Right lobe of liver (tissue), 6 donors: ENCODE results near the gene NUMB. TPM values are rescaled to one million over a fixed set of nuclear protein-coding genes. Genes with fewer than 3 reads are reported as not detected.

Experiments used
- ATAC-seq, 4 donors: fragments of 200-7000 bp; cut with Tn5 transposase; one replicate each; pipeline ENCODE4 v1.9.1; 2020; ENCODE audit warnings: mild to moderate bottlenecking in 4 of 4, moderate library complexity in 4 of 4
- DNase-seq, 3 donors: peaks; one replicate each; pipeline ENCODE4 v3.0.0-alpha.2; 2020
- H3K27ac ChIP-seq, 3 donors: fragments of 200-600 bp; one replicate each; pipeline ENCODE4 v1.8.0; 2022
- H3K27me3 ChIP-seq, 2 donors: fragments of 200-600 bp; one replicate each; pipeline ENCODE4 v1.8.0; 2022
- H3K36me3 ChIP-seq, 4 donors: fragments of 200-600 bp; sonication (generic) in 1 of 4; one replicate each; pipeline versions ENCODE4 v1.5.1 to v1.8.0; 2017 to 2022; ENCODE audit warnings: control low read depth in 1 of 4
- H3K4me1 ChIP-seq, 4 donors: fragments of 200-600 bp; sonication (generic) in 1 of 4; one replicate each; pipeline versions ENCODE4 v1.5.1 to v1.8.0; 2017 to 2022; ENCODE audit warnings: control low read depth in 1 of 4
- H3K4me3 ChIP-seq, 3 donors: fragments of 200-600 bp; one replicate each; pipeline ENCODE4 v1.8.0; 2022
- H3K9me3 ChIP-seq, 4 donors: fragments of 200-600 bp; sonication (generic) in 1 of 4; one replicate each; pipeline versions ENCODE4 v1.5.1 to v1.8.0; 2017 to 2022; ENCODE audit warnings: control low read depth in 1 of 4
- POLR2A ChIP-seq: fragments of 450-650 bp; IDR thresholded peaks from one replicate; pipeline ENCODE4 v1.6.1; 2017; ENCODE audit warnings: antibody characterized with exemption, mild to moderate bottlenecking
- WGBS: methylation state at CpG from one replicate; pipeline ENCODE4 v1.1.6; 2018; ENCODE audit warnings: low coverage, low lambda C conversion rate; ENCODE audit not compliant: insufficient coverage; ENCODE audit errors: missing lambda C conversion rate; 5-methylcytosine and 5-hydroxymethylcytosine counted together
- intact Hi-C, 2 donors: fragments of 100-400 bp; cut with DNase I; formaldehyde crosslinking; loops; one replicate each; pipeline versions ENCODE4 v1.11.2 to v1.14.1; 2022
- total RNA-seq, 6 experiments: library from RNA; depleted of rRNA in 2 of 6; stranded (reverse); fragments of >200 nt in 2 of 6; fragmentation: NEBNext Ultra II Directional in 3 of 6; extraction: Animal tissue kit (Norgen Biotek cat#: 25700) in 3 of 6; gene quantifications; one replicate each; pipeline versions ENCODE4 v1.1.0 to v1.2.4, GENCODE V29; 2016 to 2023
- TF ChIP-seq, protein P1 (sequence below), 4 donors: fragments of 200-600 bp in 3 of 4; fragments of 450-650 bp in 1 of 4; IDR thresholded peaks; one replicate each; pipeline versions ENCODE4 v1.5.1 to v1.8.0; 2016 to 2022; ENCODE audit warnings: antibody characterized with exemption in 4 of 4, mild to moderate bottlenecking in 2 of 4
- donor health status: DM: no; HTN: yes; CAD: no.
- donor health status: DM: no; HTN: no; CAD: no.
- donor health status: DM: no; HTN: no; CAD: no.
- donor health status: DM: no; HTN: yes; CAD: no.
- donor health status: DM: no; HTN: yes; CAD: no.

The NUMB gene
- total RNA-seq, 6 experiments from 2014 or later, result 28.3 to 48.4 (median 43.7) TPM

DNA sequence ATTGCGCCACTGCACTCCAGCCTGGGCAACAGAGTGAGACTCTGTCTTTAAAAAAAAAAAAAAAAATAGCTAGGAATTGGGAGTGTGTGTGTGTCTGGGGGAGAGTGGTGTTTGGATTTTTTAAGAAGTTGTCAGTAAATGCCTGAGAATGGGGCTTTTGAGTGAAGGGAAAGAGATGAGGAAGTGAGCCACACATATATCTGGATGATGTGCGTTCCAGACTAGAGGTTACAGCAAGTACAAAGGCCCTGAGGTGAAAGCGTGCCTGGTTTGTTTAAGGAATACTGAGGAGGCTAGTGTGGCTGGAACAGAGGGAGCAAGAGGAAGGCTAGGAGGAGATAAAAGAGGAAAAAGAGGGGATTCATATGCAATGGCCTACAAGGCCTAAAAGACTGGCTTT lies 151.1 kb downstream of the NUMB start:
- Histone ChIP-seq H3K9me3 (no peaks in the 10 kb centered on the region), H3K27ac (no peak overlapping the region), H3K27me3 (no peaks in the 10 kb centered on the region), H3K36me3 (no peaks in the 10 kb centered on the region), H3K4me1 (peaks cover 0 to 7% (median 0%) of the 10 kb centered on the region in 4 donors), H3K4me3 (no peak overlapping the region)
- intact Hi-C loops, result no loop called here
- ATAC-seq (no peak), DNase-seq (no peak)
- WGBS, result 88% methylated on average over 3 of the region's 3 CpGs
- TF ChIP-seq, protein P1, sequence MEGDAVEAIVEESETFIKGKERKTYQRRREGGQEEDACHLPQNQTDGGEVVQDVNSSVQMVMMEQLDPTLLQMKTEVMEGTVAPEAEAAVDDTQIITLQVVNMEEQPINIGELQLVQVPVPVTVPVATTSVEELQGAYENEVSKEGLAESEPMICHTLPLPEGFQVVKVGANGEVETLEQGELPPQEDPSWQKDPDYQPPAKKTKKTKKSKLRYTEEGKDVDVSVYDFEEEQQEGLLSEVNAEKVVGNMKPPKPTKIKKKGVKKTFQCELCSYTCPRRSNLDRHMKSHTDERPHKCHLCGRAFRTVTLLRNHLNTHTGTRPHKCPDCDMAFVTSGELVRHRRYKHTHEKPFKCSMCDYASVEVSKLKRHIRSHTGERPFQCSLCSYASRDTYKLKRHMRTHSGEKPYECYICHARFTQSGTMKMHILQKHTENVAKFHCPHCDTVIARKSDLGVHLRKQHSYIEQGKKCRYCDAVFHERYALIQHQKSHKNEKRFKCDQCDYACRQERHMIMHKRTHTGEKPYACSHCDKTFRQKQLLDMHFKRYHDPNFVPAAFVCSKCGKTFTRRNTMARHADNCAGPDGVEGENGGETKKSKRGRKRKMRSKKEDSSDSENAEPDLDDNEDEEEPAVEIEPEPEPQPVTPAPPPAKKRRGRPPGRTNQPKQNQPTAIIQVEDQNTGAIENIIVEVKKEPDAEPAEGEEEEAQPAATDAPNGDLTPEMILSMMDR (IDR thresholded peaks at IDR 0.05), result no peak
- TF ChIP-seq POLR2A, result no peak

DNA sequence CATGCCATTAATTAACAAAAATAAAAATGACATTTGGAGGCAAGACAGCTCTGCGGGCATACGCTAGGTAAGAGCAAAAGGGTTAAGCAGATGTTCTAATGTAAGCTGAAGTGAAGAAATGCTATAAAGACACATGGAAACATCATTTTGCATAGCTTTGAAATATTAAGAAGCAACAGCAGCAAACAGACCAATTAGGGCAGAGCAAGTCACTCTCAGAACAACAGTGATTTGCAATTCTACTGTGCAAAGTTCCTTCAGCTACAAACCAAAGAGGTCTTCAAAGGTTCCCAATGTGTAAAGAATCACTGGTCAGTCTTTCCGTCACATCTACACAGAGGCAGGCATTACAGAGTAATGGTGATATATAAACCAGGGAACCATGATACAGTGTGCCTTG lies 152.8 kb downstream of the NUMB start:
- Histone ChIP-seq H3K27ac (no peak overlapping the region), H3K4me1 (no peaks in the 10 kb centered on the region), H3K36me3 (no peaks in the 10 kb centered on the region), H3K9me3 (no peaks in the 10 kb centered on the region), H3K27me3 (no peaks in the 10 kb centered on the region), H3K4me3 (no peak overlapping the region)
- TF ChIP-seq, protein P1 (IDR thresholded peaks at IDR 0.05), result no peak
- no peak for TF ChIP-seq POLR2A
- DNase-seq (no peak), ATAC-seq (no peak)
- WGBS, result 70% methylated on average over 3 of the region's 3 CpGs
- intact Hi-C loops, result no loop called here

DNA sequence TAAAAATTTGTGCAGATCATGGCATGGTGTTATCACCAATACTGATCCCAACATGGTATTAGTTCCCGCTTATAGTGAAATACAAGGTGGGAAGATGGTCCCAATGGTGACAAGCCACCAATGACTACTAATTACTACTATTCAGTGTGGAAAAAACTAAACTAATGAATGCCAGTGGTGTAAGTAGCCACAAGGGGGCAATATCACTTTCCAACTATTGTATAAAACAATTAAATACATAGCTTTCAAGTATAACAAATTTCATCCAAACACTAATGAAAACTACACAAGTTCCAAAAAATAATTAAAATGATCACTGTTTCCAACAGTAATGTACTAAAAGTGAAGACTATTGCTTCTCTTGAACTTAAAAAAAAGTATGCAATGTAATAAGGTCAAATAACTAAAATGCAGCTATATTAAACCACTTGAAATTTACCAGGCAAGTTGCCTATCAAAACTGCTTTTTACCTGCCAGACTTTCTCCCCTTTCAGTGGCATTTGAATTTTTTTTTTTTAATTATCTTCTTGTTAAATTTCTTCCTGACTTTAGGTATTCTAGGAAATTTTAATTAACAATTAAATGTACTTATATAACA lies 163.0 kb downstream of the NUMB start:
- peaks cover 0 to 18% (median 5%) of the 10 kb centered on the region in 4 donors for H3K36me3 ChIP-seq
- no peak overlapping the region for H3K4me3 ChIP-seq
- peaks cover 0 to 19% (median 8%) of the 10 kb centered on the region in 4 donors for H3K4me1 ChIP-seq
- DNase-seq (no peak), ATAC-seq (peak; percentile 59 to 75 (median 67))
- WGBS, result 82% methylated on average over 1 of the region's 1 CpG
- no peak for TF ChIP-seq POLR2A
- TF ChIP-seq, protein P1 (IDR thresholded peaks at IDR 0.05), result peak; percentile 71 to 81 (median 76)
- no peaks in the 10 kb centered on the region for H3K9me3 ChIP-seq
- intact Hi-C loops, result loop anchor here (10.0 kb wide), 1 partner anchor 180 kb away; no protein-coding TSS in a partner anchor
- H3K27me3 ChIP-seq, result no peaks in the 10 kb centered on the region
- peak overlapping the region in 1 of 3 donors; percentile 60 for H3K27ac ChIP-seq

DNA sequence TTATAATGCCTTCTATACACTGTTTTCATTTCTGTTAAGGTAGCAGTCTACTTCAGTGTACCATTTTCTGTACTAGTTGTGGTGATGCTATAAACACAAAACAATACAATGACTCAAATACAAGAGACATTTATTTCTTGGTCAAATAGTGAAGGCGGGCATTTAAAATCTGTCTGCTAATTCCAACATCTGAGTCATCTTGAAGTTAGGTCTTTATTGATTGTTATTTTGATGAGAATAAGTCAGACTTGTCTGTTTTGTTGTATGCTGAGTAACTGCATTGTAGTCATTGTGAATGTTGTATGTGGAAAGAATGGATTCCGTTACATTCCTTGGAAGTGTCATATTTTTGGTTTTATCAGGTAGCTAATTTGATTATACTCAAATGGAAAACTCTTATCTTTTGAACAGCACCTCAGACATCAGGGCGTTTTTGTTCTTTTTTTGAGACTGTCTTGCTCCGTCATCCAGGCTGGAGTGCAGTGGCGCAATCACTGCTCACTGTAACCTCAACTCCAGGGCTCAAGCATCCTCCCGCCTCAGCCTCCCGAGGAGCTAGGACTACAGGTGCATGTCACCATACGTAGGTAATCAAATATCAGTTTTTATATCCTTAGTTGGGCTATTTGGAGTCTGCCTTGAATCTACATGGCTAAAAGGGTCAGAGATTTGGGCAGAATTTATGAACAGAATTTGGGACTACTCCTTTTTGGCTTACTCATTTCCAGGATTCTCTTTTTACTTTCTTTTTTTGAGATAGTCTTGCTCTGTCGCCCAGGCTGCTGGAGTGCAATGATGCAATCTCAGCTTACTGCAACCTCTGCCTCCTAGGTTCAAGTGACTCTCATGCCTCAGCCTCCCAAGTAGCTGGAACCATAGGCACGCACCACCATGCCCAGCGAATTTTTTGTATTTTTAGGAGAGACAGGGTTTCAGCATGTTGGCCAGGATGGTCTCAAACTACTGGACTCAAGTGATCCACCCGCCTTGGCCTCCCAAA lies 164.3 kb downstream of the NUMB start:
- H3K27me3 ChIP-seq, result no peaks in the 10 kb centered on the region
- no peak for DNase-seq
- WGBS, result 84% methylated on average over 11 of the region's 12 CpGs
- TF ChIP-seq POLR2A, result no peak
- peaks cover 0 to 19% (median 9%) of the 10 kb centered on the region in 4 donors for H3K4me1 ChIP-seq
- no peak overlapping the region for H3K27ac ChIP-seq
- peaks cover 0 to 18% (median 6%) of the 10 kb centered on the region in 4 donors for H3K36me3 ChIP-seq
- H3K4me3 ChIP-seq, result no peak overlapping the region
- ATAC-seq, result no peak
- H3K9me3 ChIP-seq, result no peaks in the 10 kb centered on the region
- intact Hi-C loops, result loop anchor here (10.0 kb wide), 1 partner anchor 181 kb away; no protein-coding TSS in a partner anchor
